ENCODE measurements around the gene KIF9.
"Not testable (repeated sequence)": the region's sequence is repeated elsewhere in the genome, so short reads cannot be mapped to it uniquely, and the experiment has no call there.

The KIF9 gene

GRCh38 chr3:47245271-47245670, 37.3 kb downstream of the KIF9 start:
- Mint-ChIP-seq H3K9me3 (no peaks in the 10 kb centered on the region), H3K4me3 (no peak overlapping the region), H3K27ac (no peak overlapping the region), H3K27me3 (no peaks in the 10 kb centered on the region), H3K4me1 (no peaks in the 10 kb centered on the region), H3K36me3 (no peaks in the 10 kb centered on the region)

GRCh38 chr3:47244531-47245100, 38.0 kb downstream of the KIF9 start:
- no peak overlapping the region for H3K27ac Mint-ChIP-seq
- no peaks in the 10 kb centered on the region for H3K4me1 Mint-ChIP-seq
- no peaks in the 10 kb centered on the region for H3K9me3 Mint-ChIP-seq
- H3K4me3 Mint-ChIP-seq, result no peak overlapping the region
- no peaks in the 10 kb centered on the region for H3K27me3 Mint-ChIP-seq
- no peaks in the 10 kb centered on the region for H3K36me3 Mint-ChIP-seq

GRCh38 chr3:47243419-47244147, 39.0 kb downstream of the KIF9 start:
- H3K9me3 Mint-ChIP-seq, result no peaks in the 10 kb centered on the region
- H3K27ac Mint-ChIP-seq, result no peak overlapping the region
- H3K4me3 Mint-ChIP-seq, result no peak overlapping the region
- H3K27me3 Mint-ChIP-seq, result no peaks in the 10 kb centered on the region
- no peaks in the 10 kb centered on the region for H3K36me3 Mint-ChIP-seq
- H3K4me1 Mint-ChIP-seq, result no peaks in the 10 kb centered on the region

- Mint-ChIP-seq H3K4me1 (no peaks in the 10 kb centered on the region), H3K36me3 (no peaks in the 10 kb centered on the region), H3K9me3 (no peaks in the 10 kb centered on the region), H3K27me3 (no peaks in the 10 kb centered on the region), H3K4me3 (no peak overlapping the region), H3K27ac (no peak overlapping the region)
Measured at GRCh38 chr3:47239929-47240328, 42.7 kb downstream of the KIF9 start.

GRCh38 chr3:47238017-47238416, 44.6 kb downstream of the KIF9 start:
- Mint-ChIP-seq H3K4me1 (no peaks in the 10 kb centered on the region), H3K27me3 (no peaks in the 10 kb centered on the region), H3K9me3 (no peaks in the 10 kb centered on the region), H3K27ac (no peak overlapping the region), H3K4me3 (no peak overlapping the region), H3K36me3 (no peaks in the 10 kb centered on the region)

- Mint-ChIP-seq H3K27me3 (no peaks in the 10 kb centered on the region), H3K9me3 (no peaks in the 10 kb centered on the region), H3K36me3 (no peaks in the 10 kb centered on the region), H3K27ac (peak overlapping the region; percentile 43), H3K4me3 (no peak overlapping the region), H3K4me1 (no peaks in the 10 kb centered on the region)
Measured at GRCh38 chr3:47228088-47228487, 54.5 kb downstream of the KIF9 start.

- Mint-ChIP-seq H3K27ac (no peak overlapping the region), H3K27me3 (no peaks in the 10 kb centered on the region), H3K4me1 (no peaks in the 10 kb centered on the region), H3K4me3 (no peak overlapping the region), H3K9me3 (no peaks in the 10 kb centered on the region), H3K36me3 (no peaks in the 10 kb centered on the region)
Measured at GRCh38 chr3:47227678-47228077, 54.9 kb downstream of the KIF9 start.

GRCh38 chr3:47225310-47225906, 57.2 kb downstream of the KIF9 start:
- H3K4me1 Mint-ChIP-seq, result no peaks in the 10 kb centered on the region
- H3K27me3 Mint-ChIP-seq, result no peaks in the 10 kb centered on the region
- H3K4me3 Mint-ChIP-seq, result no peak overlapping the region
- no peaks in the 10 kb centered on the region for H3K36me3 Mint-ChIP-seq
- no peaks in the 10 kb centered on the region for H3K9me3 Mint-ChIP-seq
- no peak overlapping the region for H3K27ac Mint-ChIP-seq

- Mint-ChIP-seq H3K4me1 (no peaks in the 10 kb centered on the region), H3K27ac (no peak overlapping the region), H3K4me3 (no peak overlapping the region), H3K36me3 (no peaks in the 10 kb centered on the region), H3K9me3 (no peaks in the 10 kb centered on the region), H3K27me3 (no peaks in the 10 kb centered on the region)
Measured at GRCh38 chr3:47223755-47224154, 58.8 kb downstream of the KIF9 start.

- Mint-ChIP-seq H3K36me3 (no peaks in the 10 kb centered on the region), H3K27ac (no peak overlapping the region), H3K4me3 (no peak overlapping the region), H3K4me1 (no peaks in the 10 kb centered on the region), H3K27me3 (no peaks in the 10 kb centered on the region), H3K9me3 (no peaks in the 10 kb centered on the region)
Measured at GRCh38 chr3:47221798-47222197, 60.8 kb downstream of the KIF9 start.

- Mint-ChIP-seq H3K27me3 (no peaks in the 10 kb centered on the region), H3K27ac (no peak overlapping the region), H3K36me3 (no peaks in the 10 kb centered on the region), H3K4me1 (no peaks in the 10 kb centered on the region), H3K9me3 (no peaks in the 10 kb centered on the region), H3K4me3 (no peak overlapping the region)
Measured at GRCh38 chr3:47210863-47211405, 71.7 kb downstream of the KIF9 start.

GRCh38 chr3:47206022-47206421, 76.6 kb downstream of the KIF9 start:
- not testable (repeated sequence) for H3K9me3 Mint-ChIP-seq, H3K36me3 Mint-ChIP-seq, H3K27me3 Mint-ChIP-seq, H3K4me3 Mint-ChIP-seq, H3K4me1 Mint-ChIP-seq, H3K27ac Mint-ChIP-seq

GRCh38 chr3:47204875-47205274, 77.7 kb downstream of the KIF9 start:
- no peaks in the 10 kb centered on the region for H3K27me3 Mint-ChIP-seq
- no peaks in the 10 kb centered on the region for H3K4me1 Mint-ChIP-seq
- H3K27ac Mint-ChIP-seq, result no peak overlapping the region
- H3K4me3 Mint-ChIP-seq, result no peak overlapping the region
- no peaks in the 10 kb centered on the region for H3K36me3 Mint-ChIP-seq
- H3K9me3 Mint-ChIP-seq, result no peaks in the 10 kb centered on the region

GRCh38 chr3:47202542-47202941, 80.1 kb downstream of the KIF9 start:
- H3K4me3 Mint-ChIP-seq, result no peak overlapping the region
- no peak overlapping the region for H3K27ac Mint-ChIP-seq
- no peaks in the 10 kb centered on the region for H3K27me3 Mint-ChIP-seq
- H3K4me1 Mint-ChIP-seq, result no peaks in the 10 kb centered on the region
- H3K36me3 Mint-ChIP-seq, result no peaks in the 10 kb centered on the region
- no peaks in the 10 kb centered on the region for H3K9me3 Mint-ChIP-seq

GRCh38 chr3:47197287-47197686, 85.3 kb downstream of the KIF9 start:
- Mint-ChIP-seq H3K27me3 (no peaks in the 10 kb centered on the region), H3K9me3 (no peaks in the 10 kb centered on the region), H3K27ac (no peak overlapping the region), H3K4me1 (no peaks in the 10 kb centered on the region), H3K36me3 (peaks cover 6% of the 10 kb centered on the region), H3K4me3 (no peak overlapping the region)

GRCh38 chr3:47194994-47195393, 87.6 kb downstream of the KIF9 start:
- Mint-ChIP-seq H3K27me3 (no peaks in the 10 kb centered on the region), H3K36me3 (peaks cover 6% of the 10 kb centered on the region), H3K27ac (no peak overlapping the region), H3K9me3 (no peaks in the 10 kb centered on the region), H3K4me1 (no peaks in the 10 kb centered on the region), H3K4me3 (no peak overlapping the region)

All from activated naive CD4-positive, alpha-beta T cell treated with anti-CD3 and anti-CD28 coated beads, Interleukin-2, amount 50 U/mL, for 24 hours (primary cell).